ENCODE measurements around the gene NACAD.

NACAD gene, protein sequence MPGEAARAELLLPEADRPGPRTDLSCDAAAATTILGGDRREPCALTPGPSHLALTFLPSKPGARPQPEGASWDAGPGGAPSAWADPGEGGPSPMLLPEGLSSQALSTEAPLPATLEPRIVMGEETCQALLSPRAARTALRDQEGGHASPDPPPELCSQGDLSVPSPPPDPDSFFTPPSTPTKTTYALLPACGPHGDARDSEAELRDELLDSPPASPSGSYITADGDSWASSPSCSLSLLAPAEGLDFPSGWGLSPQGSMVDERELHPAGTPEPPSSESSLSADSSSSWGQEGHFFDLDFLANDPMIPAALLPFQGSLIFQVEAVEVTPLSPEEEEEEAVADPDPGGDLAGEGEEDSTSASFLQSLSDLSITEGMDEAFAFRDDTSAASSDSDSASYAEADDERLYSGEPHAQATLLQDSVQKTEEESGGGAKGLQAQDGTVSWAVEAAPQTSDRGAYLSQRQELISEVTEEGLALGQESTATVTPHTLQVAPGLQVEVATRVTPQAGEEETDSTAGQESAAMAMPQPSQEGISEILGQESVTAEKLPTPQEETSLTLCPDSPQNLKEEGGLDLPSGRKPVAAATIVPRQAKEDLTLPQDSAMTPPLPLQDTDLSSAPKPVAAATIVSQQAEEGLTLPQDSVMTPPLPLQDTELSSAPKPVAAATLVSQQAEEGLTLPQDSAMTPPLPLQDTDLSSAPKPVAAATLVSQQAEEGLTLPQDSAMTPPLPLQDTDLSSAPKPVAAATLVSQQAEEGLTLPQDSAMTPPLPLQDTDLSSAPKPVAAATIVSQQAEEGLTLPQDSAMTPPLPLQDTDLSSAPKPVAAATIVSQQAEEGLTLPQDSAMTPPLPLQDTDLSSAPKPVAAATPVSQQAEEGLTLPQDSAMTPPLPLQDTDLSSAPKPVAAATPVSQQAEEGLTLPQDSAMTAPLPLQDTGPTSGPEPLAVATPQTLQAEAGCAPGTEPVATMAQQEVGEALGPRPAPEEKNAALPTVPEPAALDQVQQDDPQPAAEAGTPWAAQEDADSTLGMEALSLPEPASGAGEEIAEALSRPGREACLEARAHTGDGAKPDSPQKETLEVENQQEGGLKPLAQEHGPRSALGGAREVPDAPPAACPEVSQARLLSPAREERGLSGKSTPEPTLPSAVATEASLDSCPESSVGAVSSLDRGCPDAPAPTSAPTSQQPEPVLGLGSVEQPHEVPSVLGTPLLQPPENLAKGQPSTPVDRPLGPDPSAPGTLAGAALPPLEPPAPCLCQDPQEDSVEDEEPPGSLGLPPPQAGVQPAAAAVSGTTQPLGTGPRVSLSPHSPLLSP (N-terminal part only)

DNA sequence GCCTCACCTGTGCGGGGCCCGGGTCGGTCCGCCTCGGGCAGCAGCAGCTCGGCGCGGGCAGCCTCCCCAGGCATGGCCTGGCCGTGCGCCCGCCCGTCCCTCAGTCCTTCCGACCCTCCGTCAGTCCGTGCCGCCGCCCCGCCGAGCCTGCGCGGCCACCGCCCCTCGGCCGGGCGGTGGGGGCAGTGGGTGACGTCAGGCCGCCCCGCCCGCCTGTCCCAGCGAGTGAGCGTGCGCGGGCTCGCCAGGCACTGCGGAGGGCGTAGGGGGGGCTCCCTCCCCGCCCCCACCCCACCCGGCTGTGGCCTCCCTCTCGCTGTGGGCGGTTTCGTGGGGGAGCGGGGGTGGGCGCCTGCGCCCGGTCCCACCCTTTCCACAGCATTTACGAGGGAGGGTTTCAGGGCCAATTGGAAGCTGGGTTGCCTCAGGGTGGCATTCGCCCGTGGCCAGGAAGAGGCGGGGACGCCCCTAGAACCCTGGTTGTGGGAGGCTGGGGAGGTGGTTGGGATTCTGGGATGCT, at the start of gene NACAD:
Gene NACAD (minus strand): TSS at position 149 of the 520 bp plus-strand sequence. CDS start 75 bp downstream, at position 74.
- in situ Hi-C loops (cut with MboI; ENCODE audit: low sequenced_read_pairs) = no loop called here

DNA sequence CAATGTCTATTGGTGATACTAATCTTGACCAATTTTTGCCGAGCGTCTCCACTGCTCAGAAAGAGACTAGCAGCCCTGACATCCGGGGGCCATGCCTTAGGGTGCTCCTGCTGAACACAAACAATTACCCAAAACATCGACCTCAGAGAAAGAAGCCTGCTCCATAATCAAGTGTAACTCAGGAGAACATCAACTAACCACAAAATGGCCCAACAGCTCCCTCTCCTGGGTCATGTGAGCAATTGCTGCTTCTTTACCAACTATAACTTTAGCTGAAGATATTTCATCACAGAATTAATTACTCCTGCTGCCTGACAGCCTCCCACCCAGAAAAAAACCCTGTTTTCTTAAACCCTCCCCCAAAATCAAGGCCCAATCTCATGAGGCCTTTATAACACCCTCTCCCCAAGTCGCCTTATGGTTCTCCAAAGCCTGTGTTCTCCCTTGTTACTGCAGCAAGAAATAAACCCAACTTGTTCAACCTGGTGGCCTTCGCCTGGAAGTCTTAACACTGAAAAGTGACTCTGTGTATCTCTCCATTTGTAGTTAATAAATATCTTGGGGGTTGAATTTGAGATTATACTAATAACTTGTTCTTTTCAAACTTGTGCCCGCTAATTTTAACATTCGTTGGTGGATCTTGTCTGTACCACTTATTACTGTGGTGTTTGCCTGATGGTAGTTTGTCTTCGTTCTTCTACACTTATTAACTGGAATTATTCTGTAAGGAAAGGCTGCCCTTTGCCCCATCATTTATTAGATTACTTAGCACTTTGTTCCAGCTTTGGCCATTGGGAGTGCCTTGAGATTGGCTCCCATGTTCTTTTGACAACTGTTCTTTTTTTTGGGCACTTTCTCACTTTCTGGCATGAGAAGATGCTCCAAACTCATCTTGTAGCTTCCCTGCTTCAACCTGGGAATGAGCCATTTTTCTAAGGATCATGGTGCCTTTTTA, 47.6 kb upstream of the NACAD start:
- in situ Hi-C loops (cut with MboI; ENCODE audit: low sequenced_read_pairs) = loop anchor here (25.0 kb wide), 1 partner anchor 549 kb away; the partner anchor contains the start of gene TMED4

DNA sequence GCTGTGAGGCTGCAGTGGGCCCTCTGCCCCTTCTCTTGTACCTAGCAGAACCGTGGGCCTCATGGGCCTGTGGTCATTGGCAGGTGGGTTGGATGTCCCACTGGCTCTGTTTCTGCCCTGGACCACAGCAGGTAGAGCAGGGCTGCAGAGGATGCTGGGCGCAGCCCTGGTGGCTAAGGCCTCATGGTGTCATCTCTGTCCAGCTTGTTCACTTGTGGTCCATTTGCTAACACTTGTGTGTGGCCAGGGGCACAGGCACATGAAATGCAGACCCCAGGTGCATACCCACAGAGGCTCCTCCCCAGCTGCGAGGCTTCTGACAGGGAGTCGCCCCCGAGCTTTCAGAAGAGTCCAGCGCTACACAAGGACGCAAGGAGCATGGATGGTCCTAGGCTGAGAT, 45.1 kb upstream of the NACAD start:
- in situ Hi-C loops (cut with MboI; ENCODE audit: low sequenced_read_pairs) = loop anchor here (25.0 kb wide), 1 partner anchor 547 kb away; the partner anchor contains the start of gene TMED4

DNA sequence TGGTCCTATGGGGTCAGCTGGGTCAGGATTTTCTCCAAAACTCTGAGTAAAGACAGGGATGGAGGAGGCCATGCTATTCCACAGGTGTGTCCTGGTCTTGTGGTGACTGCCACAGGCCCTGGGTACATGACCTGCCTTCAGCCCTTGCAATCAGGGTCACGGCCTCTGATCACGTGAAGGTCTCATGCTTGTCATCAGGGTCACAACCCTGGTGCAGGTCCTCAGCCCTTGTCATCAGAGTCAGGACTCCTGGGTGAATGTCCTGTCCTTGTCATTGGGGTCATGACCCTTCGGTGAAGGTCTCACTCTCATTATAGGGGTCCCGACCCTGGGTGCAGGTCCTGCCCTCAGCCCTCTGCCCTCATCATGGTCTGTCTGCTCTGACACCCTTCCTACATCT, 44.6 kb upstream of the NACAD start:
- in situ Hi-C loops (cut with MboI; ENCODE audit: low sequenced_read_pairs) = loop anchor here (25.0 kb wide), 1 partner anchor 546 kb away; the partner anchor contains the start of gene TMED4

DNA sequence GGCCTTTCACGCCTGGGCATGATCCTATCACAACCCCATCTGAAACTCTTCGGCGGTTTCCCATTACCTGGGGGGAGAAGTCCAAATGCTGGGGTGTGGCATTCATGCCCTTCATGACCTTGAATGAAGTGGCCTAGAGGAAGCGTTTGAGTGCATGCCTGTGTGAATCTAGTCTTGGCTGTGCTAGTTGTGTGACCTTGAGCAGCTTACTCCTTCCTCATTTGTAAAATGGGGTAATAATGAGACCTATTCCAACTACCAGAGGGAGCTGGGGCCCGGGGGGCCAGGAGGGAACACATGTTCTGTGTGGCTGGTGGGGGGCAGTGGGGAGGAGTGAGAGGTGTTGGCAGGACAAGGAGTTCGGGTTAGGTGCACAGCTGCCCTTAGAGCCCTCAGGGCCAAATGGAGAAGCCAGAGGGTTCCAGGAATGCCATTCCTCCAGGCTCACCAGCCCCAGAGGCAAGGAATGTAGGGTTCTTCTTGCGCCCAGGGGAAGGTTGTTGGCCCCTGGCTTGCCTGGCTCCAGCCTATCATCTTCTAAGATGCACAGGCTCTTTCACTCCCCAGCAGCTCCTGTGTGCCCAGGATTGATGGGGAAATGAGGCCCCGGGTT, 44.0 kb upstream of the NACAD start:
- in situ Hi-C loops (cut with MboI; ENCODE audit: low sequenced_read_pairs) = loop anchor here (25.0 kb wide), 1 partner anchor 546 kb away; the partner anchor contains the start of gene TMED4

DNA sequence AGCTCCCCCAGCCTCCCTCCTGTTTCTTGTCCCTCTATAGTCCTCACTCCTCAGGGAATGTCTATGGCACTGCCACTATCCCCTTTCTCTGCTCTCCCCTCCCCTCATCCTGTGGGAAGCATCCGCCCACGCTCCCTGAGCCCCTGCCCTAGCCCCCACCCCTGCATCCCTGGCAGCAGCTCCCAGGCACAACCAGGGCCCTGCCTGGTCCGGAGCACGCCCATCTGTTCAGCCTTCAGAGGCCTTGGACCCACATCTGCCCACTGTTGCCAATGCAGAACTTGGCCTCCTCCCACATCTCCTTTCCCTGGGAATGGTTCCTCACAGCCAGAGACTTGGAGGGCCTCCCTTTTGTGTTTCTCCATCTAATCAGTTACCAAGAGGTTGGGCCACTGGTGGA, 43.1 kb upstream of the NACAD start:
- in situ Hi-C loops (cut with MboI; ENCODE audit: low sequenced_read_pairs) = loop anchor here (25.0 kb wide), 1 partner anchor 545 kb away; the partner anchor contains the start of gene TMED4

DNA sequence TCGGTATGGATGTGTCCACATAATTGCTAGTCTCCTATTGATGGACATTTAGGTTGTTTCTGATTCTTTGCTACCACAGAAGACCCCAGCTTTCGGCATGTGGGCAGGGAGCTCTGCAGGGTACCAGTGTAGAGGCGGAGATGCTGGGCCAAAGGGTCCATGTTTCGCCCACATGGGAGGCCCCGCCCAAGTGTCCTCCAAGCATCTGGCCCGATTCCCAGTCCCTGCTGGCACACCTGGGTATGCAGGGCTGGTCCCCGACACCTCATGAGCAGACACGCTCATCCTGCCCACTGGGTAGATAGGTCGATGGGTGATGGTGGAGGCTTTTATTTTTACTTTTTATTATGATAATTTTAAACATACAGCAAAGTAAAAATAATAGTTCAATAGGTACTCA, 42.1 kb upstream of the NACAD start:
- in situ Hi-C loops (cut with MboI; ENCODE audit: low sequenced_read_pairs) = loop anchor here (25.0 kb wide), 1 partner anchor 544 kb away; the partner anchor contains the start of gene TMED4

DNA sequence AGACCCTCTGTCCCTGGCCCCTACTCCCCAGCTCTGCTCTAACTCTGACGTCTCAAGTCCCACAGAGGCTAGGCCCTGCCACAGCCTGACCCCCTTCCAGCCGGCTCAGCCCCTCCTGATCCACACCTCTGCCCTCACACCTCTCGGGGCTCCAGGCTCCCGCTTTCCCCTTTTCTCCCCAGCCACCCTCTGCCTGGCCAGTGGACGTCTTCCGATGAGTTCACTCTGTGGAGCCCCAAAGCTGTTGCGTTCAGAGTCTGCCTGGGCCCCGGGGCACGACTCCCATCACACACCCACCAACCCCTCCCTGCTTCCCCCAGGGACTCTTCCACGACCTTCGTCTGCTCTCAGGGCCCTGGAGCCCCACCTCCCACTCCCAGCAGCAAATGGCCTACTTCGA, 41.1 kb upstream of the NACAD start:
- in situ Hi-C loops (cut with MboI; ENCODE audit: low sequenced_read_pairs) = loop anchor here (25.0 kb wide), 1 partner anchor 543 kb away; the partner anchor contains the start of gene TMED4

DNA sequence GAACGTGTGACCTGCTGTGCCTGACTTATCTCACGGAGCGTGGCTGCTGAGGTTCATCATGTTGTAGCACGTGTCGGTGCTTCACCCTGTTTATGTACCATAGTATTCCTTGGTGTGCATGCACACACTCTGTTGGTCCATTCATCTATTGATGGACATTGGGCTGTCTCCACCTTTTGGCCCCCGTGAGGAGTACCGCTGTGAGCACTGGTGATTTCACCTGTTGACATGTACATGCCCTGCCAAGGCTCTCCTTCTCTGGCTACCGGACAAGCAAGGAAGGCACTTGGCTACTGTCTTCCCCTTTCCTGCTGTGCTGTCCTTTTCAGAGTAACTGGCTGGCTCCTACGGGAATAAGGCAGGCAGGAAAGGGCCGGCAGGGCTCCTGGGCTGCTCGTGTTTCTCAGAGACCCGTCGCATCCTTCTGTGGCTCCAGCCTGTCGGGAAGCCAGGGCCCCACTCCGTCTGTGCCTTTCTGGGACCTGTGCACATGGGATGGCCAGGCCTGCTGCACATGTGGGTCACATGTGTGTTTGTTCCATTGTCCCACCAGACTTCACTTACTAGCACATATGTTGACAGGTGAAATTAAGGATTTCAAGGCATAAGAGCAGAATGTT, 40.5 kb upstream of the NACAD start:
- in situ Hi-C loops (cut with MboI; ENCODE audit: low sequenced_read_pairs) = loop anchor here (25.0 kb wide), 1 partner anchor 542 kb away; the partner anchor contains the start of gene TMED4

DNA sequence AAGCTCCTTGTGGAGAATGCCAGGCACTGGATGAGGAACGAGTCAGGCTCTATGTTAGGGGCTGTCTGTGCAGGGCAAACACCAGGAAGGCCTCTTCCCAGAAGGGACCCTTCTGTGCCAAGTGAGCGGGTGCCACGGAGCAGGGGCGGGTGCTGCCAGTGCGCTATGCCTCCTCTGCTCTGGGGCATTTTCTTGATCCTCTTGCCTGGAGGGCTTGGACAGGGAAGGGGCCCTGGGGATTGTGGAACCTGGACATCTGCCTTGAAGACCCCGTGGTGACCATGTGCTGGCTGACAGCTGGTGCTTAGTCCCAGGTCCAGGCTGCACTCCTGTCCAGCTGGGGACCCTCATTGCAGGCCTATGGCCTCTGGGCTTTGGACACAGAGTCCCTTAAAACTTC, 38.2 kb upstream of the NACAD start:
- in situ Hi-C loops (cut with MboI; ENCODE audit: low sequenced_read_pairs) = loop anchor here (25.0 kb wide), 1 partner anchor 540 kb away; the partner anchor contains the start of gene TMED4

DNA sequence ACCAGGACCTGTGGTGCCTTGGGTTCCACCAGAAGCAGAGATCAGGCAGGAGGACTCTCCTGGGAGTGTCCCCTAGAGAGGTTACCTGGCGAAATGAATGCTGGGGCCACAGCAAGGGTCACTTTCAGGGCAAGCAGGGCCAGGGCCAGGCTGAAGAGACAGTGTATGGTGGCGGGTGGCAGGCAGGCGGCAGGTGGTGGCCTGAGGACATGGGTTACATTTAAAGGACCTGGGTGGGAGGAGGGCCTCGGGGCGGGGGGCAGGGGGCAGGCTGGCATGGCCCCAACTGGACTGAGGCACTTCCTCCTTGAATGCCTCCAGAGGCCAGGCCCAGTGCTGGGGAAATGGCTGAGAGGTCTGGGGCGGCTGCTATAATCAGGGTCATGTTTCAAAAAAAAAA, 37.4 kb upstream of the NACAD start:
- in situ Hi-C loops (cut with MboI; ENCODE audit: low sequenced_read_pairs) = loop anchor here (25.0 kb wide), 1 partner anchor 539 kb away; the partner anchor contains the start of gene TMED4

DNA sequence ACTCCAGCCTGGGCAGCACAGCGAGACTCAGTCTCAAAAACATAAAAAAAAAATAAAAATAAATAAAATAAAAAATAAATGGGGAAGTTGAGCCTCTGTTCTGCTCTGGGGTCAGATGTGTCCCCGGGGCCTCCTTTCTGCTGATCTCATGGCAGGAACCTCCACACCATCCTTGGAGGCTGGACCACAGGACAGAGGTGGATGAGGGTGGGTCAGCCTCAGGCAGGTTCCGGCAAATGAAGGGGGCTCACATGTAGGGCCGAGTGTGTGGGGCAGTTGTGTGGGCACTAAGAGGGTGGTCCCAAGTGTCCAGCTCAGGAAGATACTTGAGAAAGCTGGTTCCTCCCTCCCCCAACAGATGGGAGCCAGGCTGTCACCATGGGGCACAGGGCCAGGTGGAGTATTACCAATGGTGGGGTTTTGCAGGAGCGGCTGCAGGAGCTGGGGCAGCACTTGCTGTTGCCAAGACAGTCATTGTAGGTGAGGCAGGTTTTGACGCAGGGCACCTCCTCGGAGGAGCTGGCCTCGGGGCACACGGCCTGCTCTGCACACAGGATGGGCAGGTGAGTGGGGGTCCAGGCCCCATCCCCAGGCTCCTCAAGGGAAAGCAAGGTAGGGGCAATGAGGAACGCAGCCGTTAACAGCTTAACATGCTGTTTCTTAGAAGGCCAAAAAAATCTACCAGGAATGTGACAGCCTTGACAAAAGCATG, 36.6 kb upstream of the NACAD start:
- in situ Hi-C loops (cut with MboI; ENCODE audit: low sequenced_read_pairs) = loop anchor here (25.0 kb wide), 1 partner anchor 538 kb away; the partner anchor contains the start of gene TMED4

DNA sequence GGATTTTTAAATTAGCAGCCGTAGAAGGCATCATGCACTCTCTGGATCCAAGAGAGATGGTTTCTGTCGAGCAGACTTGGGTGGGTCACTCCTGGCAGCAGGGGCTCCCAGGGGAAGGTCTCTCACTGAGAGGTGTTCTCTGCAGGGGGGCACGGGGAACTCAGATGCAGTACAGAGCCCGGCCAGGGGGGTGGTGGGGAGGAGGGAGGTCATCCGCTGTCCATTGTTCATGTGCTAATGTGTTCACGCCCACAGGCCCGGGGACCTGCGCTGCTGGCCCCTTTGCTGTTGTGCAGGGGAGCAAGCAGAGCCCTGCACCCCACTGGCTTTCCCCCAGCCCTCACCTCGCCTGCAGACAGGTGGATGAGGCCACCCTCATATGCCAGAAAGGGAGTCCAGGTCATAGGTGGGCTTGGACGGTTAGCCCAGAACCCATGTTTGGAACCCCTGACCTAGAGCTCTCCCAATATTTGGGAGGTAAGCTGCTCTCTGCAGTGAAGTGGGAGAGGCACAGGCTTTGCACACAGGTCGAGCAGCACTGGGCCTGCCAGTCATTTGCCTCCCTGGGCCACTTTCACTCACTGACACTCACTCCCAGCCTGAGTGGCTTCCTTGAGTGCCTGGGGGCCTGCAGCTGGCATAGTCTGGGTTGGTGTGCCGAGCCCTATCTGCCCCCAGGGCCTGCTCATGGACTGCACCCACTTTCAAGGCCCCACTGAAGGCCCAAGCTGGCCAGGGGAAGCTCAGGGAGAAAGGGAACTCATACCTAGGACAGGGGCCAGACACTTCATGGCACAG, 35.3 kb upstream of the NACAD start:
- in situ Hi-C loops (cut with MboI; ENCODE audit: low sequenced_read_pairs) = no loop called here

DNA sequence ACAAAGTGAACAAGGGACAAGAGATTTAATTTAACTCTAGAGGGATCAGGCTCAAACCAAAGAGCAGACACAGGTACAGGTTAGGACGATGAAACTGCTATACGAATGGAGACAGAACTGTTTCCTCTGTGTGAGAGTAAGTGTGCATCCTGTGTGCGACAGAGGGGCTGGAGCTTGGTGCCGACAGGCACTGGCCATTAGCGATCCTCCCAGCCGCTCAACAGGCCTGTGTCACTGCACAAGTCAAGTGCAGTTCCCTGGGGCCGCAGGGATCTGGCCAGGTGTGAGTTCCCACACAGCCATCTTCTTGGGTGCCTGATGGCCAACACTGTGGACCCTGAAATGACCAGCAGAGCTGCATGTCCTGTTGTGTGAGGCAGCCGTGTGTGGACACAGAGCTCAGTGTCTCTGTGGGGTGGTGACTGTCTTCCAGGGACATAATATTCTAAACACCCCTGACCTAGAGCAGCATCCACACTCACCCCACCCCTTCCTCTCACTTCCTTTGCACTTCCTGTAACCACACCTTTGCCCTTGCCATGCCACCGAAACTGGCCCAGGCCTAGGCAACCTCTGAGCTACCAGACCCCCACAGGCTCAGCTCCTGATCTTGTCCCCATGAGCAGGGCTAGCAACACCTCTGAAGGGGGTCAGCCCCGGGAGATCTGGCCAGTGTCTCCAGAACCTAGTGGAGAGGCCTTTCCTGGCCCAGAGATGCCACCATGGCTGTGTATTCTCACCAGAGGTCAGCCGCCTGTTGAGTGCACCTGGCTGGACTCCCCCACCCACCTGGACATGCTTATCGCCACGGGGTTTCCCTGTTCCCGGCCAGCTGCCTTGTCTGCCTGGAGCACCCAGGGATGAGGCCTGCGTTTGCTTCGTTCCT, 34.4 kb upstream of the NACAD start:
- in situ Hi-C loops (cut with MboI; ENCODE audit: low sequenced_read_pairs) = no loop called here

DNA sequence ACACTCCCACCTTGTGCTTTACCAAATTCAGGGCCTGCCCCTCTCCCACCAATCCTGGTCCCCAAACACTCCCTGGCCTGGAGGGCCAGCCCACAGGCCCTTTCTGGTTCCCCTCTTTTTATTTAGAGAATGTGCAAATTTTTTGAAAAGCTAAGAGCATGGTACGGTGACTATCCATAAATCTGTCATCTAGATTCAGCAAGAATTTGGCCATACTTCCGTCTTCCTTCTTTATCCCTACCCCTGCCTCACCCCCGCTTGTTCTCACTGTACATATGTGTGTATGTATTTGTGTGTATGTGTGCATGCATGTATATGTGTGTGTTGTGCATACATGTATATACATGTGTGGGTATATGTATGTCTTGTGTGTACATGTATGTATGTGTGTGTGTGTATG, 30.8 kb upstream of the NACAD start:
- in situ Hi-C loops (cut with MboI; ENCODE audit: low sequenced_read_pairs) = no loop called here
